Neural progenitor cell (in vitro differentiated cells): ENCODE data around the gene PRR19. TPM values are rescaled to one million over a fixed set of nuclear protein-coding genes. Genes with fewer than 3 reads are reported as not detected.

ENCODE experiments used
- DNase-seq: peaks from one replicate; pipeline ENCODE4 v3.0.0-alpha.2; 2016; ENCODE audit warnings: low spot score
- H2AFZ ChIP-seq: fragments of 200-600 bp; sonication (generic); replicated peaks from 2 replicates; pipeline ENCODE4 v1.6.1; 2016; ENCODE audit warnings: antibody characterized with exemption
- H3F3A ChIP-seq: fragments of 200-600 bp; sonication (generic); 2 replicates; pipeline ENCODE4 v1.6.1; 2016; ENCODE audit warnings: antibody characterized with exemption, low read depth
- H3K27ac ChIP-seq: fragments of 200-600 bp; sonication (generic); 2 replicates; pipeline ENCODE4 v1.5.1; 2016; ENCODE audit warnings: mild to moderate bottlenecking
- H3K27me3 ChIP-seq: fragments of 200-600 bp; sonication (generic); 2 replicates; pipeline ENCODE4 v1.6.1; 2016; ENCODE audit warnings: mild to moderate bottlenecking, moderate library complexity
- H3K36me3 ChIP-seq: fragments of 200-600 bp; sonication (generic); 2 replicates; pipeline ENCODE4 v1.5.1; 2016
- H3K4me1 ChIP-seq: fragments of 200-600 bp; sonication (generic); 2 replicates; pipeline ENCODE4 v1.6.1; 2016; ENCODE audit warnings: mixed run types
- H3K4me2 ChIP-seq: fragments of 200-600 bp; sonication (generic); 2 replicates; pipeline ENCODE4 v1.6.1; 2016
- H3K4me3 ChIP-seq: fragments of 200-600 bp; sonication (generic); 2 replicates; pipeline ENCODE4 v1.5.1; 2016
- H3K79me2 ChIP-seq: fragments of 200-600 bp; sonication (generic); 2 replicates; pipeline ENCODE4 v1.6.1; 2016; ENCODE audit warnings: low read depth
- H3K9ac ChIP-seq: fragments of 200-600 bp; sonication (generic); 2 replicates; pipeline ENCODE4 v1.6.1; 2016
- H3K9me3 ChIP-seq: fragments of 200-600 bp; sonication (generic); 2 replicates; pipeline ENCODE4 v1.5.1; 2016; ENCODE audit warnings: low read depth
- H4K20me1 ChIP-seq: fragments of 200-600 bp; sonication (generic); 2 replicates; pipeline ENCODE4 v1.6.1; 2016; ENCODE audit warnings: low read depth
- H3K27ac Mint-ChIP-seq: 3 replicates; pipeline ENCODE4 v1.8.0; 2021; ENCODE audit warnings: mixed read lengths
- H3K27me3 Mint-ChIP-seq: 2 replicates; pipeline ENCODE4 v1.8.0; 2022; ENCODE audit warnings: low read depth, mild to moderate bottlenecking, inconsistent platforms, moderate library complexity, mixed read lengths; ENCODE audit not compliant: insufficient read depth
- H3K36me3 Mint-ChIP-seq: 3 replicates; pipeline ENCODE4 v1.8.0; 2021; ENCODE audit warnings: mixed read lengths
- H3K4me1 Mint-ChIP-seq: 3 replicates; pipeline ENCODE4 v1.8.0; 2021; ENCODE audit warnings: mixed read lengths
- H3K4me3 Mint-ChIP-seq: 3 replicates; pipeline ENCODE4 v1.8.0; 2021; ENCODE audit warnings: mild to moderate bottlenecking, moderate library complexity, mixed read lengths
- H3K9me3 Mint-ChIP-seq: 3 replicates; pipeline ENCODE4 v1.8.0; 2020; ENCODE audit warnings: mixed read lengths
- EZH2 ChIP-seq: fragments of 200-600 bp; sonication (generic); IDR thresholded peaks from 2 replicates; pipeline ENCODE4 v1.6.1; 2017; ENCODE audit warnings: antibody characterized with exemption, mild to moderate bottlenecking, moderate library complexity
- EZH2phosphoT487 ChIP-seq: fragments of 200-600 bp; sonication (generic); IDR thresholded peaks from 2 replicates; pipeline ENCODE4 v1.6.1; 2017; ENCODE audit warnings: antibody characterized with exemption
- total RNA-seq: library from RNA; depleted of rRNA; stranded (reverse); fragments of >200 nt; gene quantifications from 2 replicates; pipeline ENCODE4 v1.2.3, GENCODE V29; 2015; ENCODE audit warnings: low replicate concordance
- TF ChIP-seq, protein P1 (sequence below): fragments of 200-600 bp; sonication (generic); IDR thresholded peaks from 2 replicates; pipeline ENCODE4 v1.5.1; 2017; ENCODE audit warnings: antibody characterized with exemption, mild to moderate bottlenecking

The PRR19 gene
- total RNA-seq, 1 donor from 2014 or later, result 1.0 TPM

GRCh38 chr19:42274065-42274682, 27.8 kb upstream of the PRR19 start:
- TF ChIP-seq, protein P1, sequence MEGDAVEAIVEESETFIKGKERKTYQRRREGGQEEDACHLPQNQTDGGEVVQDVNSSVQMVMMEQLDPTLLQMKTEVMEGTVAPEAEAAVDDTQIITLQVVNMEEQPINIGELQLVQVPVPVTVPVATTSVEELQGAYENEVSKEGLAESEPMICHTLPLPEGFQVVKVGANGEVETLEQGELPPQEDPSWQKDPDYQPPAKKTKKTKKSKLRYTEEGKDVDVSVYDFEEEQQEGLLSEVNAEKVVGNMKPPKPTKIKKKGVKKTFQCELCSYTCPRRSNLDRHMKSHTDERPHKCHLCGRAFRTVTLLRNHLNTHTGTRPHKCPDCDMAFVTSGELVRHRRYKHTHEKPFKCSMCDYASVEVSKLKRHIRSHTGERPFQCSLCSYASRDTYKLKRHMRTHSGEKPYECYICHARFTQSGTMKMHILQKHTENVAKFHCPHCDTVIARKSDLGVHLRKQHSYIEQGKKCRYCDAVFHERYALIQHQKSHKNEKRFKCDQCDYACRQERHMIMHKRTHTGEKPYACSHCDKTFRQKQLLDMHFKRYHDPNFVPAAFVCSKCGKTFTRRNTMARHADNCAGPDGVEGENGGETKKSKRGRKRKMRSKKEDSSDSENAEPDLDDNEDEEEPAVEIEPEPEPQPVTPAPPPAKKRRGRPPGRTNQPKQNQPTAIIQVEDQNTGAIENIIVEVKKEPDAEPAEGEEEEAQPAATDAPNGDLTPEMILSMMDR, result no peak
- TF ChIP-seq EZH2phosphoT487, result no peak
- no peak for TF ChIP-seq EZH2
- Mint-ChIP-seq H3K4me1 (peaks cover 36% of the 10 kb centered on the region), H3K27me3 (peaks cover 5% of the 10 kb centered on the region), H3K27ac (no peak overlapping the region), H3K9me3 (no peaks in the 10 kb centered on the region), H3K4me3 (no peak overlapping the region), H3K36me3 (peaks cover 8% of the 10 kb centered on the region)
- Histone ChIP-seq H3K36me3 (no peaks in the 10 kb centered on the region), H3K27ac (no peak overlapping the region), H3F3A (peaks cover 6% of the 10 kb centered on the region), H3K4me1 (peaks cover 12% of the 10 kb centered on the region), H2AFZ (no peak overlapping the region), H3K27me3 (no peaks in the 10 kb centered on the region), H3K9ac (no peak overlapping the region), H3K4me3 (no peak overlapping the region), H3K79me2 (peaks cover 16% of the 10 kb centered on the region), H3K4me2 (no peak overlapping the region), H4K20me1 (peaks cover 2% of the 10 kb centered on the region), H3K9me3 (no peaks in the 10 kb centered on the region)
- DNase-seq, result no peak

- no peak overlapping the region for H3K27ac ChIP-seq
- Mint-ChIP-seq H3K9me3 (no peaks in the 10 kb centered on the region), H3K27ac (no peak overlapping the region)
Observed at GRCh38 chr19:42275103-42275502, 26.8 kb upstream of the PRR19 start.

GRCh38 chr19:42275517-42275916, 26.4 kb upstream of the PRR19 start:
- H3F3A ChIP-seq, result peaks cover 18% of the 10 kb centered on the region
- H3K27me3 ChIP-seq, result no peaks in the 10 kb centered on the region
- H3K4me1 Mint-ChIP-seq, result peaks cover 31% of the 10 kb centered on the region
- H3K36me3 Mint-ChIP-seq, result peaks cover 8% of the 10 kb centered on the region
- H3K4me1 ChIP-seq, result peaks cover 12% of the 10 kb centered on the region
- DNase-seq, result no peak
- no peak overlapping the region for H3K9ac ChIP-seq
- no peak overlapping the region for H3K27ac Mint-ChIP-seq
- no peaks in the 10 kb centered on the region for H3K36me3 ChIP-seq
- peaks cover 4% of the 10 kb centered on the region for H4K20me1 ChIP-seq
- H3K4me3 Mint-ChIP-seq, result no peak overlapping the region
- no peak overlapping the region for H2AFZ ChIP-seq
- no peak overlapping the region for H3K4me2 ChIP-seq
- no peaks in the 10 kb centered on the region for H3K9me3 ChIP-seq
- peaks cover 6% of the 10 kb centered on the region for H3K27me3 Mint-ChIP-seq
- H3K79me2 ChIP-seq, result peaks cover 9% of the 10 kb centered on the region
- H3K4me3 ChIP-seq, result no peak overlapping the region
- no peak overlapping the region for H3K27ac ChIP-seq
- no peak for TF ChIP-seq EZH2
- TF ChIP-seq, protein P1, result no peak
- TF ChIP-seq EZH2phosphoT487, result no peak
- H3K9me3 Mint-ChIP-seq, result no peaks in the 10 kb centered on the region

More at GRCh38 chr19:42275103-42275502, 26.8 kb upstream of the PRR19 start:
- Mint-ChIP-seq H3K4me3 (no peak overlapping the region), H3K4me1 (peaks cover 34% of the 10 kb centered on the region), H3K36me3 (peaks cover 8% of the 10 kb centered on the region), H3K27me3 (peaks cover 8% of the 10 kb centered on the region)
- peaks cover 13% of the 10 kb centered on the region for H3F3A ChIP-seq
- H4K20me1 ChIP-seq, result peaks cover 4% of the 10 kb centered on the region
- H3K4me1 ChIP-seq, result peaks cover 16% of the 10 kb centered on the region
- no peak overlapping the region for H2AFZ ChIP-seq
- no peak for TF ChIP-seq EZH2
- TF ChIP-seq, protein P1, result no peak
- TF ChIP-seq EZH2phosphoT487, result no peak
- H3K27me3 ChIP-seq, result no peaks in the 10 kb centered on the region
- no peak overlapping the region for H3K4me3 ChIP-seq
- H3K36me3 ChIP-seq, result no peaks in the 10 kb centered on the region
- no peak for DNase-seq
- H3K9me3 ChIP-seq, result no peaks in the 10 kb centered on the region
- H3K79me2 ChIP-seq, result peaks cover 12% of the 10 kb centered on the region
- no peak overlapping the region for H3K4me2 ChIP-seq
- no peak overlapping the region for H3K9ac ChIP-seq
